ENCODE measurements around the gene ACTR3.

- TF ChIP-seq, protein P1, sequence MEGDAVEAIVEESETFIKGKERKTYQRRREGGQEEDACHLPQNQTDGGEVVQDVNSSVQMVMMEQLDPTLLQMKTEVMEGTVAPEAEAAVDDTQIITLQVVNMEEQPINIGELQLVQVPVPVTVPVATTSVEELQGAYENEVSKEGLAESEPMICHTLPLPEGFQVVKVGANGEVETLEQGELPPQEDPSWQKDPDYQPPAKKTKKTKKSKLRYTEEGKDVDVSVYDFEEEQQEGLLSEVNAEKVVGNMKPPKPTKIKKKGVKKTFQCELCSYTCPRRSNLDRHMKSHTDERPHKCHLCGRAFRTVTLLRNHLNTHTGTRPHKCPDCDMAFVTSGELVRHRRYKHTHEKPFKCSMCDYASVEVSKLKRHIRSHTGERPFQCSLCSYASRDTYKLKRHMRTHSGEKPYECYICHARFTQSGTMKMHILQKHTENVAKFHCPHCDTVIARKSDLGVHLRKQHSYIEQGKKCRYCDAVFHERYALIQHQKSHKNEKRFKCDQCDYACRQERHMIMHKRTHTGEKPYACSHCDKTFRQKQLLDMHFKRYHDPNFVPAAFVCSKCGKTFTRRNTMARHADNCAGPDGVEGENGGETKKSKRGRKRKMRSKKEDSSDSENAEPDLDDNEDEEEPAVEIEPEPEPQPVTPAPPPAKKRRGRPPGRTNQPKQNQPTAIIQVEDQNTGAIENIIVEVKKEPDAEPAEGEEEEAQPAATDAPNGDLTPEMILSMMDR (conservative IDR thresholded peaks at IDR 0.05; ENCODE audit: low read depth, low read length), result no peak
- TF ChIP-seq MAFK (IDR thresholded peaks at IDR 0.05; ENCODE audit: low read depth, low read length) (no peak), POLR2A (IDR thresholded peaks at IDR 0.05; ENCODE audit: low read depth, low read length) (no peak), CEBPB (IDR thresholded peaks at IDR 0.05; ENCODE audit: low read depth, low read length) (no peak), SMC3 (IDR thresholded peaks at IDR 0.05; ENCODE audit: low read depth, low read length) (no peak), CHD1 (IDR thresholded peaks at IDR 0.05; ENCODE audit: low read depth, low read length) (no peak), ELK1 (IDR thresholded peaks at IDR 0.05; ENCODE audit: borderline replicate concordance, low read depth, low read length) (no peak), MXI1 (IDR thresholded peaks at IDR 0.05; ENCODE audit: borderline replicate concordance, low read depth, low read length) (no peak), RCOR1 (IDR thresholded peaks at IDR 0.05; ENCODE audit: insufficient replicate concordance, low read length) (no peak), RAD21 (IDR thresholded peaks at IDR 0.05; ENCODE audit: low read length) (no peak), FOS (IDR thresholded peaks at IDR 0.05; ENCODE audit: low read depth, low read length) (no peak), MAZ (IDR thresholded peaks at IDR 0.05; ENCODE audit: borderline replicate concordance, low read depth, low read length) (no peak)
- TF ChIP-seq, protein P2, sequence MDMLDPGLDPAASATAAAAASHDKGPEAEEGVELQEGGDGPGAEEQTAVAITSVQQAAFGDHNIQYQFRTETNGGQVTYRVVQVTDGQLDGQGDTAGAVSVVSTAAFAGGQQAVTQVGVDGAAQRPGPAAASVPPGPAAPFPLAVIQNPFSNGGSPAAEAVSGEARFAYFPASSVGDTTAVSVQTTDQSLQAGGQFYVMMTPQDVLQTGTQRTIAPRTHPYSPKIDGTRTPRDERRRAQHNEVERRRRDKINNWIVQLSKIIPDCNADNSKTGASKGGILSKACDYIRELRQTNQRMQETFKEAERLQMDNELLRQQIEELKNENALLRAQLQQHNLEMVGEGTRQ (IDR thresholded peaks at IDR 0.05; ENCODE audit: low read depth, low read length), result no peak
Observed at GRCh38 chr2:114005110-114005783, 115.4 kb downstream of the ACTR3 start.
